ENCODE results near the gene RANGAP1. TPM values are rescaled to one million over a fixed set of nuclear protein-coding genes. Genes with fewer than 3 reads are reported as not detected.

RANGAP1 gene
- polyA plus RNA-seq, 3 donors: 8.3 to 30.2 (median 8.5) TPM

DNA sequence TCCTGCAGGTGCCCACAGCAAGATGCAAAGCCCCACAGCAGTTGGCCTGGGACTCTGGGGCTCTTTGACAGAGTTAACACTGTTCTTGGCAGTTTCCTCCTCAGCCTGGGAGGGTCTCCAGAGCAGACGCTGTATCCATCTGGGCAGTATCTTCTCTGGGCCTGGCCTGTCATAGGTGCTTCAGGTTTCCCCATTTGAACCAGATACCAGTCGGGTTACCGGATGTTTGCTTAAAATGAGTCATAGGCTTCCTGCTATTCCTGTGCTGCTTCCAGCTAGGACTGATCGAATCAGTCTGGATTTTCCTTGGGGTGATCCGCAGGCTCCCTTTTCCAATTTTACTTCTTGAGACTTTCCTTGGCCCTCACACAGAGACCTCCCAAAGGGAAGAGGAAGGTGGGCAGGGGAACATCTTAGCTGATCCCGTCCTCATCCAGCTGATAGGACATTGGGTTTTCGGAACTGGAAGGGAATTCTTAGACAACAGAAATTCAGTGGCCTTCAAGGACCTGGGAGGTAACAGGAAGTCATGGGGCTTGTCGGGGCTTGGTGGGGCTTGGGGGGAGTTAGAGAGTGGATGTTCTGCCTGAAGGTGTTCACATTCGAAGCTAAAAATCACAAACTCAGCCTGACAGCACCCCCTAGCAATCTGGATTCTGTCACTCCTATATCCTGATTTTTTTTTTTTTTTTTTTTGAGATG lies 2.4 kb upstream of the RANGAP1 start:
- H3K4me2 ChIP-seq (replicated peaks; ENCODE audit: extremely low read depth, low read length, poor library complexity, severe bottlenecking): no peak overlapping the region
- peak in 2 of 3 donors; percentile 9 to 49 for DNase-seq
- H3K27ac ChIP-seq (ENCODE audit: low read depth in 1 of 2, low read length in 2 of 2): peak overlapping the region in 1 of 2 donors; percentile 6
- H3K4me1 ChIP-seq (ENCODE audit: control insufficient read depth in 1 of 2, insufficient read depth in 2 of 2, low read length in 2 of 2): peaks cover 25 to 33% of the 10 kb centered on the region in 2 donors
- peak overlapping the region in 5 of 7 donors; percentile 56 to 97 (median 66) for H3K27ac Mint-ChIP-seq
- WGBS (ENCODE audit: insufficient coverage): 14% methylated on average over 3 of the region's 9 CpGs
- H3K4me1 Mint-ChIP-seq: peaks cover 34% of the 10 kb centered on the region
- no peaks in the 10 kb centered on the region for H3K9me3 Mint-ChIP-seq
- H3K36me3 ChIP-seq (replicated peaks in 1 of 2; ENCODE audit: control insufficient read depth in 1 of 2, insufficient read depth in 2 of 2, low read length in 2 of 2): peaks cover 4 to 5% of the 10 kb centered on the region in 2 donors
- H3K27me3 ChIP-seq (ENCODE audit: control insufficient read depth in 2 of 2, insufficient read depth in 2 of 2, low read length in 2 of 2): no peaks in the 10 kb centered on the region
- no peak overlapping the region for H3K4me3 ChIP-seq (replicated peaks in 1 of 3; ENCODE audit: low read depth in 2 of 3, low read length in 3 of 3)
- TF ChIP-seq, protein P1, sequence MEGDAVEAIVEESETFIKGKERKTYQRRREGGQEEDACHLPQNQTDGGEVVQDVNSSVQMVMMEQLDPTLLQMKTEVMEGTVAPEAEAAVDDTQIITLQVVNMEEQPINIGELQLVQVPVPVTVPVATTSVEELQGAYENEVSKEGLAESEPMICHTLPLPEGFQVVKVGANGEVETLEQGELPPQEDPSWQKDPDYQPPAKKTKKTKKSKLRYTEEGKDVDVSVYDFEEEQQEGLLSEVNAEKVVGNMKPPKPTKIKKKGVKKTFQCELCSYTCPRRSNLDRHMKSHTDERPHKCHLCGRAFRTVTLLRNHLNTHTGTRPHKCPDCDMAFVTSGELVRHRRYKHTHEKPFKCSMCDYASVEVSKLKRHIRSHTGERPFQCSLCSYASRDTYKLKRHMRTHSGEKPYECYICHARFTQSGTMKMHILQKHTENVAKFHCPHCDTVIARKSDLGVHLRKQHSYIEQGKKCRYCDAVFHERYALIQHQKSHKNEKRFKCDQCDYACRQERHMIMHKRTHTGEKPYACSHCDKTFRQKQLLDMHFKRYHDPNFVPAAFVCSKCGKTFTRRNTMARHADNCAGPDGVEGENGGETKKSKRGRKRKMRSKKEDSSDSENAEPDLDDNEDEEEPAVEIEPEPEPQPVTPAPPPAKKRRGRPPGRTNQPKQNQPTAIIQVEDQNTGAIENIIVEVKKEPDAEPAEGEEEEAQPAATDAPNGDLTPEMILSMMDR (IDR thresholded peaks at IDR 0.05): no peak
- no peaks in the 10 kb centered on the region for H3K9me3 ChIP-seq (replicated peaks in 1 of 2; ENCODE audit: control insufficient read depth in 1 of 2, insufficient read depth in 1 of 2, low read length in 2 of 2)
- H4K20me1 ChIP-seq (ENCODE audit: insufficient read depth, low read length): no peaks in the 10 kb centered on the region
- H3K9ac ChIP-seq (ENCODE audit: insufficient read depth, low read length, poor library complexity, severe bottlenecking): no peak overlapping the region
- H3K36me3 Mint-ChIP-seq: peaks cover 4 to 9% of the 10 kb centered on the region in 2 donors
- peaks cover 25% of the 10 kb centered on the region for H3K79me2 ChIP-seq (ENCODE audit: insufficient read depth, low read length)
- peak overlapping the region; percentile 63 for H2AFZ ChIP-seq (ENCODE audit: insufficient read depth, low read depth, low read length, poor library complexity, severe bottlenecking)
- no peak overlapping the region for H3K4me3 Mint-ChIP-seq
- H3K27me3 Mint-ChIP-seq (ENCODE audit: low read depth in 3 of 3): peaks cover 0 to 3% (median 0%) of the 10 kb centered on the region in 3 donors
- intact Hi-C loops (cut with micrococcal nuclease): loop anchor here in 1 of 2 donors (5.0 to 10.0 kb wide), 5 partner anchors 84 to 1244 kb away; partner anchors contain the start of genes L3MBTL2, ST13, TEF and TOB2

DNA sequence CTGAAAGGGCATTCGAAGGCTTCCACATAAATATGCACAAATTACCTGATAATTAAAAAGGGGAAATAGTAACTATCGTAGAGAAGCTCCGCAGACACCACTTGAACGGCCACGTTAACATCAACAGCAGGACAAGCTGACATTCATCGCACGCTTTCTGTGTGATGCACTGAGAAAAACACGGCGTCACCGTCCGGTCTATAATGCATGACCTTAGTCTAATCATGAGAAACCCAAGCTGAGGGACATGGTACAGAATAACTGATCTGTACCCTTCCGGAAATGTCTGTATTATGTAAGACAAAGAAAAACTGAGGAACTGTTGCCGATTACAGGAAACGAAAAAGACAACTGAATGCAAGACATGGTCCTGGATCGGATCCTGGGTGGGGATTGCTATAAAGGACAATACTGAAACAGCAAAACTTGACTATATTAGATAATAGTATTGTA lies 678 bp upstream of the RANGAP1 start:
- peaks cover 41% of the 10 kb centered on the region for H3K79me2 ChIP-seq (ENCODE audit: insufficient read depth, low read length)
- peak overlapping the region; percentile 75 for H2AFZ ChIP-seq (ENCODE audit: insufficient read depth, low read depth, low read length, poor library complexity, severe bottlenecking)

More for the DNA sequence above, 678 bp upstream of the RANGAP1 start:
- peaks cover 25 to 33% of the 10 kb centered on the region in 2 donors for H3K4me1 ChIP-seq (ENCODE audit: control insufficient read depth in 1 of 2, insufficient read depth in 2 of 2, low read length in 2 of 2)
- H3K36me3 ChIP-seq (replicated peaks in 1 of 2; ENCODE audit: control insufficient read depth in 1 of 2, insufficient read depth in 2 of 2, low read length in 2 of 2): peaks cover 4 to 12% of the 10 kb centered on the region in 2 donors
- peak; percentile 83 to 90 (median 83) for DNase-seq
- H3K27me3 ChIP-seq (ENCODE audit: control insufficient read depth in 2 of 2, insufficient read depth in 2 of 2, low read length in 2 of 2): no peaks in the 10 kb centered on the region
- Mint-ChIP-seq H3K9me3 (no peaks in the 10 kb centered on the region), H3K4me1 (peaks cover 34% of the 10 kb centered on the region), H3K27ac (peak overlapping the region; percentile 95 to 99 (median 98)), H3K36me3 (peaks cover 12 to 18% of the 10 kb centered on the region in 2 donors), H3K4me3 (peak overlapping the region; percentile 80 to 94), H3K27me3 (ENCODE audit: low read depth in 3 of 3) (peaks cover 0 to 5% (median 0%) of the 10 kb centered on the region in 3 donors)
- intact Hi-C loops (cut with micrococcal nuclease): loop anchor here in 1 of 2 donors (2.0 to 10.0 kb wide), 6 partner anchors 82 to 1242 kb away; partner anchors contain the start of genes DESI1, L3MBTL2, ST13 and TEF
- H3K4me3 ChIP-seq (replicated peaks in 1 of 3; ENCODE audit: low read depth in 2 of 3, low read length in 3 of 3): peak overlapping the region; percentile 90 to 99 (median 96)
- TF ChIP-seq, protein P1 (IDR thresholded peaks at IDR 0.05): no peak
- WGBS (ENCODE audit: insufficient coverage): 0% methylated on average over 11 of the region's 15 CpGs
- no peaks in the 10 kb centered on the region for H3K9me3 ChIP-seq (replicated peaks in 1 of 2; ENCODE audit: control insufficient read depth in 1 of 2, insufficient read depth in 1 of 2, low read length in 2 of 2)
- peak overlapping the region; percentile 67 to 97 for H3K27ac ChIP-seq (ENCODE audit: low read depth in 1 of 2, low read length in 2 of 2)
- H3K9ac ChIP-seq (ENCODE audit: insufficient read depth, low read length, poor library complexity, severe bottlenecking): peak overlapping the region; percentile 84
- H3K4me2 ChIP-seq (replicated peaks; ENCODE audit: extremely low read depth, low read length, poor library complexity, severe bottlenecking): peak overlapping the region; percentile 100
- H4K20me1 ChIP-seq (ENCODE audit: insufficient read depth, low read length): no peaks in the 10 kb centered on the region

All from CD14-positive monocyte (primary cell).